Measurements from ENCODE around the gene TNS3.

The TNS3 gene

GRCh38 chr7:47377741-47378140, 204.2 kb downstream of the TNS3 start:
- TF ChIP-seq, protein P1, sequence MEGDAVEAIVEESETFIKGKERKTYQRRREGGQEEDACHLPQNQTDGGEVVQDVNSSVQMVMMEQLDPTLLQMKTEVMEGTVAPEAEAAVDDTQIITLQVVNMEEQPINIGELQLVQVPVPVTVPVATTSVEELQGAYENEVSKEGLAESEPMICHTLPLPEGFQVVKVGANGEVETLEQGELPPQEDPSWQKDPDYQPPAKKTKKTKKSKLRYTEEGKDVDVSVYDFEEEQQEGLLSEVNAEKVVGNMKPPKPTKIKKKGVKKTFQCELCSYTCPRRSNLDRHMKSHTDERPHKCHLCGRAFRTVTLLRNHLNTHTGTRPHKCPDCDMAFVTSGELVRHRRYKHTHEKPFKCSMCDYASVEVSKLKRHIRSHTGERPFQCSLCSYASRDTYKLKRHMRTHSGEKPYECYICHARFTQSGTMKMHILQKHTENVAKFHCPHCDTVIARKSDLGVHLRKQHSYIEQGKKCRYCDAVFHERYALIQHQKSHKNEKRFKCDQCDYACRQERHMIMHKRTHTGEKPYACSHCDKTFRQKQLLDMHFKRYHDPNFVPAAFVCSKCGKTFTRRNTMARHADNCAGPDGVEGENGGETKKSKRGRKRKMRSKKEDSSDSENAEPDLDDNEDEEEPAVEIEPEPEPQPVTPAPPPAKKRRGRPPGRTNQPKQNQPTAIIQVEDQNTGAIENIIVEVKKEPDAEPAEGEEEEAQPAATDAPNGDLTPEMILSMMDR (IDR thresholded peaks at IDR 0.05; ENCODE audit: control insufficient read depth, insufficient read depth, low read depth, low read length, missing control alignments), result no peak
- DNase-seq (ENCODE audit: low read depth), result no peak

GRCh38 chr7:47376991-47377616, 204.8 kb downstream of the TNS3 start:
- DNase-seq (ENCODE audit: low read depth), result no peak
- TF ChIP-seq, protein P1 (IDR thresholded peaks at IDR 0.05; ENCODE audit: control insufficient read depth, insufficient read depth, low read depth, low read length, missing control alignments), result no peak
- no peak overlapping the region for H3K4me3 ChIP-seq (ENCODE audit: control insufficient read depth, low read depth, low read length)

More at GRCh38 chr7:47377741-47378140, 204.2 kb downstream of the TNS3 start:
- H3K4me3 ChIP-seq (ENCODE audit: control insufficient read depth, low read depth, low read length), result no peak overlapping the region

DNA sequence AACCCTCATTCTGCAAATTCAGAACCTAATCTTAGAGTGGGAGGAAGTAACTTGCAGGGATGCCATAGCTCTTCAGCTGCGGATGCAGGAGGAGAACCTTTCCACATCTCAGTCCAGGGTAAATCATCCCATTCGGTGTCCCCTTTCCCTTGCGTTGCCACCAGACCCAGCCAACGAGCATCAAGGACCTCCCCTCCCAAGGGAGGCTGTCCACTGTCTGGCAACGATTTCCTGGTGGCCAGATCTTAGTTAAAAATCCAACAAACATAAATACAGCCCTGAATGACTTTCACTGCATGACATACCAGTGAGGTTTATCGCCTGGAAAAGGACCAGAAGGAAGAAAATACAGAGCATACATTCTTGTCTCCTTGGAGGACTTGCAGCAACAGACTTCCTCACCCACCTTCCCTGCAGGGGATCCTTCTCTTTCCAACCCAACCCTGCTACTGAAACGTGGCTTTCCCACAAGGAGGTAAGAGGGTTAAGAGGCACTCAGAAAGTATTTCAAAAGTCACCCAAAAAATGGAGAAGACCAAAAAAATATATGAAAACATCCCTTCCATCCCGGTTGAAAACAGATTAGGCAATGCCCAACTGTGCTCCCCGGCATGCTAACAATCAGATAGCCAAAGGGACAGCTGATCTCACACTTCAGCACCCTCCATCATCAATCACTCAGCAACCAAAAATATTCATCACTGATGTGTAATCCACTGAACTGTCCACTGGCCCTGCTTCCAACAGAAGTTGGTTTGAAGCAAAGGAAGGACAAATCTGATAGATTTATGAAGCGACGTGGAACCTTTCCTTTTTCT, 206.6 kb downstream of the TNS3 start:
- no peak overlapping the region for H3K4me3 ChIP-seq (ENCODE audit: control insufficient read depth, low read depth, low read length)
- DNase-seq (ENCODE audit: low read depth), result no peak
- TF ChIP-seq, protein P1 (IDR thresholded peaks at IDR 0.05; ENCODE audit: control insufficient read depth, insufficient read depth, low read depth, low read length, missing control alignments), result no peak

DNA sequence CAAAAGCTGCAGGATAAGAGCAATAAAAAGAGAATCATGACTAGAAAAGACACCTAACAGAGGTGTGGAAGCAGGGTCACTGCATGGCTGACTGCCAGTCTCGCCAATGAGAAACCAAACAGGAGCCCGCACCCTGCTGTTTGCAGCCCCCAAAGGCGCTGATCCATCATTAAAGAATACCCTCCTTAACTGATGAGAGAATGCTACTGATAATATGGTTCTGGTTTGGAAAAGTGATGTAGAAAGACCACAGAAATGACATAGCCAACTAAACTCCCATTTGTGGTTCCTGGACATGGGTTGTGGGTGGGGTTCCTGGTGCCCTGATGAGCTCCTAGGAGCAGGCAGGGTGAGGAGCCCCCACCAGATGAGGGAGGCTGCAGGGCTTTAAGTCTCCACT, 207.4 kb downstream of the TNS3 start:
- no peak for DNase-seq (ENCODE audit: low read depth)
- TF ChIP-seq, protein P1 (IDR thresholded peaks at IDR 0.05; ENCODE audit: control insufficient read depth, insufficient read depth, low read depth, low read length, missing control alignments), result no peak
- H3K4me3 ChIP-seq (ENCODE audit: control insufficient read depth, low read depth, low read length), result no peak overlapping the region

GRCh38 chr7:47373871-47374451, 207.9 kb downstream of the TNS3 start:
- TF ChIP-seq, protein P1 (IDR thresholded peaks at IDR 0.05; ENCODE audit: control insufficient read depth, insufficient read depth, low read depth, low read length, missing control alignments), result no peak
- no peak for DNase-seq (ENCODE audit: low read depth)
- no peak overlapping the region for H3K4me3 ChIP-seq (ENCODE audit: control insufficient read depth, low read depth, low read length)

DNA sequence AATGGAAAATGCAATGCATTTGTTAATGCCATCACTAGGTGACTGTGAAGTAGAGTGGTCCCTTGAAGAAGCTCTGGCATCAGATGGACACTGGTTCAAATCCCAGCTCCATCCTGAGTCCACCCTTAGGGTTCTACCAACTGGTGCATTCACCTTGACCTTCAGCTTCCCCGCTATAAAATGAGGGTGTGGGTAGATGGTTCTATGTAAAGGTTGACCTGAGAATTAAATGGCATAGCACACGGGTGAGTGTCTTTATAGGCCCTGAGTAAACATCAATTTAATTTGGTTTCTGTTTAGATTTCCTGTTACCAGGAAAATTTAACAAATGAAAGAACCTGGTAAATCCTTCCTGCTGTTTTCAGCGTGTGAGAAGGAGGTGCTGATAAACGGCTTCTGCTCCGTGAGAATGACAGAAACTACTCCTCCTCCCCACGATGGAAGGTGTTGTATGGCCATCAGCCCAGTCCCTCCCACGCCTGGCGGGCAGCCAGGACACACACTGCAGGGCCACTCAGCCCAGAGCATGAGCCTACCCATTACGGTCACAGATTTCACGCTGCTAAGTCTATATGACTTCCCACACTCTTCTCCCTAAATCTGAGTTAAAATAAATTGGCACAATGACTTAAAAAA, 210.1 kb downstream of the TNS3 start:
- no peak overlapping the region for H3K4me3 ChIP-seq (ENCODE audit: control insufficient read depth, low read depth, low read length)
- TF ChIP-seq, protein P1 (IDR thresholded peaks at IDR 0.05; ENCODE audit: control insufficient read depth, insufficient read depth, low read depth, low read length, missing control alignments), result no peak
- no peak for DNase-seq (ENCODE audit: low read depth)
